Astrocyte of the cerebellum (primary cell): Measurements from ENCODE around the gene NEUROG2.
A peak's percentile ranks its signal among the peaks of the same experiment; 100 is the strongest.

Experiments used
- DNase-seq: peaks from one replicate; pipeline ENCODE4 v3.0.0-alpha.2; 2011; ENCODE audit warnings: low read depth
- H3K4me3 ChIP-seq: 2 replicates; pipeline ENCODE4 v1.5.1; 2011; ENCODE audit warnings: mild to moderate bottlenecking, low read depth, low read length, moderate library complexity
- in situ Hi-C: cut with HindIII; loops from 2 replicates; pipeline ENCODE4 v1.10.0; 2017; ENCODE audit warnings: low sequenced_read_pairs
- TF ChIP-seq, protein P1 (sequence below): IDR thresholded peaks from 2 replicates; pipeline ENCODE4 v1.5.1; 2012; ENCODE audit warnings: low read length, low read depth, moderate library complexity, mild to moderate bottlenecking; ENCODE audit errors: missing control alignments

The NEUROG2 gene

DNA sequence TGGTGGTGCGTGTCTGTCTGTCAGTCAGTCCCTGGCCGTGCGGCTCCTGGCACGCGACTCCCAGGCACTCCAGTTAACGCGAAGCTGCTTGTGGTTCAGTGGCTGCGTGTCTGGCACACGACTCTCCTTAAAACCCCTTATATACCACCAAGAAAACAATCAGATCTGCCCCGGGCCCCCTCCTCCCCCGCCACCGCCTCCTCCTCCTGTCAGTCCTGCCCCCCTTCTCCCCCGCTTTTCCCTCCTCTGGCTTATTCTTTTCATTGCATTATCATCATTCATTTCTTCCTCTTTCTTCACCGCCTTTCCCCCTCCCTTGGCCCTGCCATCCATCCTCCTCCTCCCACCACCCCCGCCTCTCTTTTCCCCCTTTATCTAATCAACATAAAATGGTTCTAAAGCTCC lies at the start of gene NEUROG2:
Gene NEUROG2, minus strand, starts transcription at position 115 of the 405 bp plus-strand sequence. CDS start 705 bp downstream, outside the sequence.
- in situ Hi-C loops = no loop called here

DNA sequence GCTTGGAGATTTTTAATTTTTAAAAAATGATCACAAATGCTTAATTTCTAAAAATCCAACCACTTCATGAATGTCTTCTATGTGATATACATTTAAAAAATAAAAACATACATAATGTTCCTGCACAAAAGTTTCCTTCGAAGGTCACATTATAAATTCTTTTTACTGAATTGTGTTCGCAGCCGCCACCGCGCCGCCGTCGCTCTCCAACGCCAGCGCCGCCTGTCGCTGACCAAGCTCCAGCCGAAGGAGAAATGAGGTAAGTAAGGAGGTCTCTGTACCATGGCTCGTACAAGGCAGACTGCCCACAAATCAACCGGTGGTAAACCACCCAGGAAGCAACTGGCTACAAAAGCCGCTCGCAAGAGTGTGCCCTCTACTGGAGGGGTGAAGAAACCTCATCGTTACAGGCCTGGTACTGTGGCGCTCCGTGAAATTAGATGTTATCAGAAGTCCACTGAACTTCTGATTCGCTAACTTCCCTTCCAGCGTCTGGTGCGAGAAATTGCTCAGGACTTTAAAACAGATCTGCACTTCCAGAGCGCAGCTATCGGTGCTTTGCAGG lies 48.8 kb upstream of the NEUROG2 start:
- no peak overlapping the region for H3K4me3 ChIP-seq
- in situ Hi-C loops = loop anchor here (25.0 kb wide), 1 partner anchor 227 kb away; no protein-coding TSS in a partner anchor
- TF ChIP-seq, protein P1, sequence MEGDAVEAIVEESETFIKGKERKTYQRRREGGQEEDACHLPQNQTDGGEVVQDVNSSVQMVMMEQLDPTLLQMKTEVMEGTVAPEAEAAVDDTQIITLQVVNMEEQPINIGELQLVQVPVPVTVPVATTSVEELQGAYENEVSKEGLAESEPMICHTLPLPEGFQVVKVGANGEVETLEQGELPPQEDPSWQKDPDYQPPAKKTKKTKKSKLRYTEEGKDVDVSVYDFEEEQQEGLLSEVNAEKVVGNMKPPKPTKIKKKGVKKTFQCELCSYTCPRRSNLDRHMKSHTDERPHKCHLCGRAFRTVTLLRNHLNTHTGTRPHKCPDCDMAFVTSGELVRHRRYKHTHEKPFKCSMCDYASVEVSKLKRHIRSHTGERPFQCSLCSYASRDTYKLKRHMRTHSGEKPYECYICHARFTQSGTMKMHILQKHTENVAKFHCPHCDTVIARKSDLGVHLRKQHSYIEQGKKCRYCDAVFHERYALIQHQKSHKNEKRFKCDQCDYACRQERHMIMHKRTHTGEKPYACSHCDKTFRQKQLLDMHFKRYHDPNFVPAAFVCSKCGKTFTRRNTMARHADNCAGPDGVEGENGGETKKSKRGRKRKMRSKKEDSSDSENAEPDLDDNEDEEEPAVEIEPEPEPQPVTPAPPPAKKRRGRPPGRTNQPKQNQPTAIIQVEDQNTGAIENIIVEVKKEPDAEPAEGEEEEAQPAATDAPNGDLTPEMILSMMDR = no peak
- DNase-seq = no peak

More for the DNA sequence above, at the start of gene NEUROG2:
- TF ChIP-seq, protein P1 = no peak
- H3K4me3 ChIP-seq = peak within 1 kb of the TSS; percentile 48
- DNase-seq = no peak

DNA sequence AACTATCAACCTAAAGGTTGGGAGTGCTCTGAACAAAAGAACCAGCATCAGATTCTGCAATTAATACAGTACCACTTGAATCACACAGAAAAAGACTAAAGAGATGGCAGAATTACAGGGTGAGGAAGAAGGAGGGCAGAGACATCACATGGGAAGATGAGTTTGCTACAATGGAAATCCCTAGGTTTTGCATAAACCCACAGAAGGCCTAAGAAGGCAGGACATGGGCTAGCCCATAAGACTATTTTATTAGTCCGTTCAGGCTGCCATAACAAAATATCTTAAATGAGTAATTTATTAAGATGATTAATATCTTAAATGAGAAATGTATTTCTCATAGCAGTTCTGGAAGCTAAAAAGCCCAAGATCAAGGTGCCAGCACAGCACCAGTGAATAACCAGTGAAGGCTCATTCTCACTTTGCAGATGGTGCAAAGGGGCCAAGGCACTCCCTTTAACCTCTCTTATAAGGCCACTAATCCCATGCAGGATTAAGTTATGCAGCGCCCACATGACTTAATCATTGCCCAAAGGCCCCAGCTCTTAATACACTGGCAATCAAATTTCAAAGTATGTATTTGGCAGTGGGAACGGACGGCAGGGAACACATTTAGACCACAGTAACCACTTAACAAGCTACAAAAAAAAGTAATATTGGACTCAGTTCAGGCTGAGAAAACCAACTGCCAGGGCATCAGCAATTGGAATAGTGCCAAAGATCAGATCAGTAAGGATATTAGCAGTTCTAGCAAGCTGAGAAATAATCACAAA lies 47.6 kb upstream of the NEUROG2 start:
- TF ChIP-seq, protein P1 = no peak
- H3K4me3 ChIP-seq = no peak overlapping the region
- peak; percentile 3 for DNase-seq
- in situ Hi-C loops = loop anchor here (25.0 kb wide), 1 partner anchor 226 kb away; no protein-coding TSS in a partner anchor

DNA sequence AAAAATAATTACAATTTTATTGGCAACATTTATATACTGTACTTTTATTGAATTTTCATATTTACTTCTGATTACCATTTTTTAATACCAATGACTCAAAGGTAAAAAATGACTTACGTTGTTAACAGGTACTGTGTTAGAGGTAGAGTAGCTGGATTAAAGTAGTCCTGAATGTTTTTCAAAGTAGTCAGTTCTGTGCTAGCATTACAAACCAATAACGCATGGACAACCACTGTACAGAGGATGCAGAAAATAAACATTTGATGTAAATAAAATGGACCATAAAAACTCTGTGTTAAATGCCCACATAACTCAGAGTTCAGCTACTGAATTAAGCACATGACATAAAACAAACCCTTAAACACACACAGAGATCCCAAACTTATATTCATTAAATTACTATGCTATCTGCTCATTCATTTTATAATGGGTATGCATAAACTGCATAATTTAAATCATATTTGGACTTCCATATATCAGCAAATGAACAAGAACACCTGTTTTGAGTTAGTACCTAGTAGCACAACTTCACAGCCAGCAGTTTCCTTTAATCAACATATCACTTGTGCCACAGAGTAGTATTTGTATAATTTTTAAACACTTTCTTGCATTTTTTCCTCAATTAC lies 46.4 kb upstream of the NEUROG2 start:
- in situ Hi-C loops = loop anchor here (25.0 kb wide), 1 partner anchor 225 kb away; no protein-coding TSS in a partner anchor
- H3K4me3 ChIP-seq = no peak overlapping the region
- DNase-seq = no peak
- TF ChIP-seq, protein P1 = no peak

DNA sequence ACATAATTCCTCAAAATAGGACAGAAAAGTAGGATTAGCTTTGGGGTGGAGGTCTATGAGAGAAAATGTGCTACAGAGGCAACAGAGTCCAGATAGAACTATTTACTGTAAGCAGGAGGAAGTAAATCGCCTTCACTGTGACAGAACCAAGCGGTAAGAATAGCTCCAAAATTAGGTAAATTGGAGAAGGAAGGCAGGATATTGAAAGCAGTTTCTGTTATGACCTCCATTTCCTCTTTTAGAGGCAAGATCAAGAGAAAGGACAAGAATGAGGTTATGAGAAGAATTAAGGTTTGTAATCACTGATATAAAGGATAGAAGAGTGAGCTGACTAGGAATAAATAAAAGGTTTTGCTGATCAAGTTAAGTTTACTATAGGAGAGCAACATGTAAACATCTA lies 44.1 kb upstream of the NEUROG2 start:
- DNase-seq = no peak
- TF ChIP-seq, protein P1 = no peak
- in situ Hi-C loops = loop anchor here (25.0 kb wide), 1 partner anchor 223 kb away; no protein-coding TSS in a partner anchor
- no peak overlapping the region for H3K4me3 ChIP-seq

DNA sequence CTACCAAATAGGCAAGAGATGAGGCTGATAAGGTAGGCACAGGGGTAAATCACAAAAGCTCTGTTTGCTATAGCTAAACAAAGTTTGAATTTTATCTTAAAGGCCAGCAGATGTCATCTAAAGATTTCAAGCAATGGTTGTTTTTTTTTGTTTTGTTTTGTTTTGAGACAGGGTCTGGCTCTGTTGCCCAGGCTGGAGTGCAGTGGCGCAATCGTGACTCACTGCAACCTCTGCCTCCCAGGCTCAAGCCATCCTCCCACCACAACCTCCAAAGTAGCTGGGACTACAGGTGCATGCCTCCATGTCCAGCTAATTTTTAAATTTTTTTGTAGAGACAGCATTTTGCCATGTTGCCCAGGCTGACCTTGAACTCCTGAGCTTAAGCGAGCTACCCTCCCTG lies 43.1 kb upstream of the NEUROG2 start:
- in situ Hi-C loops = loop anchor here (25.0 kb wide), 1 partner anchor 222 kb away; no protein-coding TSS in a partner anchor
- H3K4me3 ChIP-seq = no peak overlapping the region
- TF ChIP-seq, protein P1 = no peak
- DNase-seq = no peak
